SK-N-MC (cell line): ENCODE data around the gene NAA60.

Experiments used
- DNase-seq: peaks from one replicate; pipeline ENCODE4 v3.0.0-alpha.2; 2011; ENCODE audit warnings: low read depth, low spot score
- H3K27ac ChIP-seq: fragments of 200-600 bp; sonication (generic); 2 replicates; pipeline ENCODE4 v1.5.1; 2016; ENCODE audit warnings: mixed run types
- H3K36me3 ChIP-seq: fragments of 200-600 bp; sonication (generic); 2 replicates; pipeline ENCODE4 v1.6.1; 2017; ENCODE audit warnings: antibody characterized with exemption, low read length, mixed read lengths; ENCODE audit not compliant: insufficient read depth
- H3K4me3 ChIP-seq: fragments of 200-600 bp; sonication (generic); 2 replicates; pipeline ENCODE4 v1.5.1; 2016
- H3K9ac ChIP-seq: fragments of 200-600 bp; sonication (generic); 2 replicates; pipeline ENCODE4 v1.8.0; 2017; ENCODE audit warnings: mixed run types, mixed read lengths; ENCODE audit not compliant: insufficient read length
- H3K9me3 ChIP-seq: fragments of 200-600 bp; sonication (generic); 2 replicates; pipeline ENCODE4 v1.6.1; 2017; ENCODE audit warnings: low read depth, mild to moderate bottlenecking, antibody characterized with exemption, low read length, moderate library complexity, mixed read lengths
- EZH2 ChIP-seq: fragments of 200-600 bp; sonication (generic); IDR thresholded peaks from one replicate; pipeline ENCODE4 v1.6.1; 2017; ENCODE audit warnings: antibody characterized with exemption
- FOXP2 ChIP-seq: optimal IDR thresholded peaks from 2 replicates; pipeline ENCODE3; 2011; ENCODE audit warnings: mild to moderate bottlenecking, moderate library complexity; ENCODE audit not compliant: insufficient read depth; ENCODE audit errors: extremely low read length, control extremely low read depth
- POLR2AphosphoS5 ChIP-seq: IDR thresholded peaks from 2 replicates; pipeline ENCODE4 v1.6.1; 2012; ENCODE audit warnings: mild to moderate bottlenecking, low read depth, low read length, borderline replicate concordance

The NAA60 gene

DNA sequence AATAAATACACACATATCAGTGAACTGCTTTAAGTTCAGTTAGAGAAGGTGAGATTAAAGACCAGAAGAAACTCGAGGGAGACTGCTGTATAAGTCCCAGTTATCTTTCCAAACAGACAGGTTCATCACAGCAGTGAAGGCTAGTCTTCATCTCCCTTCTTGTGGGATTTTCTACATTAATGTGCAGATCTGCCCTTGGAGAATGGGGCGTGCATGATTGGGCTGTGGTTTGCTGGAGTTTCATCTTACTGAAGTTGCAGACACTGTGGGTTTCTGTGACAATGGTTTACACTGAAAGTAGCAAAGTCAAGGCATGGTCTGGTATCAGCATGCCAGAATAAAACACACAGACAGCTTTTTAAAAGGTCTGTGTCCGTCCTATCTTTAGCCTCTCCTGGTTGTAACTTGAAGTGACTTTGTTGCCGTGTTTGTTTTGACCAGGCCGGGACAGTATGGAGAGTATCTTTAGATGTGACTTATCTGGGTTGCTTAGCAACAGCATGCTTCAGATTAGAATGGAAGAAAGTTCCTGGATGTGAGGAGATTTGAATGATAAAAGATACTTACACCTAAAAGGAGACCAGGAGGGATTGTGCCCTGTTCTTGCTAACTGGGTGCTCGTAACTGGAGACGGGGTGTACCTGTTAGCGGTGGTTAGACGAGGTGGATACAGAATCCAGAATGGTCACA is 16.1 kb downstream of the NAA60 start:
- Histone ChIP-seq H3K36me3 (0 out of 2 replicates have a peak, but pooled peaks cover 3% of the 10 kb centered on the region), H3K27ac (peak overlapping the region; percentile 9; the same call in 1 of the 2 replicates)
- DNase-seq = no peak

GRCh38 chr16:3460121-3460520 is 16.6 kb downstream of the NAA60 start:
- Histone ChIP-seq H3K9me3 (no peaks in the 10 kb centered on the region), H3K4me3 (no peak overlapping the region), H3K9ac (no peak overlapping the region), H3K27ac (no peak overlapping the region), H3K36me3 (0 out of 2 replicates have a peak, but pooled peaks cover 3% of the 10 kb centered on the region)
- no peak for DNase-seq
- TF ChIP-seq POLR2AphosphoS5 = no peak

More for the DNA sequence above, 16.1 kb downstream of the NAA60 start:
- TF ChIP-seq EZH2 (no peak), POLR2AphosphoS5 (no peak), FOXP2 (no peak)
- Histone ChIP-seq H3K9ac (peak overlapping the region; percentile 89), H3K9me3 (no peaks in the 10 kb centered on the region), H3K4me3 (peak overlapping the region; percentile 85)

DNA sequence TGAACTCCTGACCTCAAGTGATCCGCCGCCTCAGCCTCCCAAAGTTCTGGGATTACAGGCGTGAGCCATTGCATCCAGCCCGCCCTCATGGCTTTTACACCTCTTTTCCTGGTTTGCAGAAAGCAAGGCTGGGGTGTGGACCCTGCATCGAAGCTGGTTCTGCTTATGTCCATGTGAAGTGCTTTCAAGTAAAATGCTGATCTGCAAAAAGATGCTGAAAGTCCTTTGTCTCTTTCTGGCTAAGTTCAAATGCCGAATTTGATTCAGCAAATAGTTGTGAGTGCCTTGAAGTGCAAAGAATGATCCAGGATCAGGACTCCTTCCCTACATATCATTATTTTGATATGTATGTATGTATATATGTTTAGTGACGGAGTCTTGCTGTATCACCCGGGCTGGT is 17.1 kb downstream of the NAA60 start:
- DNase-seq = no peak
- Histone ChIP-seq H3K4me3 (no peak overlapping the region), H3K27ac (no peak overlapping the region), H3K9ac (no peak overlapping the region), H3K36me3 (0 out of 2 replicates have a peak, but pooled peaks cover 3% of the 10 kb centered on the region), H3K9me3 (no peaks in the 10 kb centered on the region)
- no peak for TF ChIP-seq FOXP2
- no peak for TF ChIP-seq EZH2
- TF ChIP-seq POLR2AphosphoS5 = no peak

DNA sequence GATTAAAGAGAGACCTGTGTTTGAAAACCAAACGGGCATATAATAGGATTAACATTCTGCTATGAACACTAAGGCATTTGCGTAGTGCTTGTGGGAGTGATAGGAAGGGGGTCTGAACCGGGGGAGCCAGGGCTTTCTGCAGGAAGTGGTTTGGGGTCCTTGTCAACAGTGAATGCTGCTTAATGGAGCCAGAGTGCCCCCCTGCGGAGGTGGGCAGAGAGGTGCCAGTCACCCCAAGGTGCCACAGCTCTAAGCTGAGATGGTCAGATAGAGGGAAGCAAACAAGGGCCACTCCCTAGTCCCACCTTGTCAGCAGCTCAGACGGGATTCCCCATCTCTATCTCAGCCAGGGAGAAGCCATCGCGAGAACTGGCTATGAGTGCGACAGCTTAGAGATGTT is 17.7 kb downstream of the NAA60 start:
- Histone ChIP-seq H3K9me3 (no peaks in the 10 kb centered on the region), H3K27ac (no peak overlapping the region), H3K9ac (no peak overlapping the region), H3K4me3 (no peak overlapping the region), H3K36me3 (peaks cover 6% of the 10 kb centered on the region; the same call in 1 of the 2 replicates)
- TF ChIP-seq FOXP2 = no peak
- TF ChIP-seq POLR2AphosphoS5 = no peak
- no peak for TF ChIP-seq EZH2
- no peak for DNase-seq

- H3K9me3 ChIP-seq = no peaks in the 10 kb centered on the region
- TF ChIP-seq FOXP2 = no peak
- TF ChIP-seq POLR2AphosphoS5 = no peak
- TF ChIP-seq EZH2 = no peak
These were observed 21.8 kb downstream of the NAA60 start for GRCh38 chr16:3465301-3465700.

DNA sequence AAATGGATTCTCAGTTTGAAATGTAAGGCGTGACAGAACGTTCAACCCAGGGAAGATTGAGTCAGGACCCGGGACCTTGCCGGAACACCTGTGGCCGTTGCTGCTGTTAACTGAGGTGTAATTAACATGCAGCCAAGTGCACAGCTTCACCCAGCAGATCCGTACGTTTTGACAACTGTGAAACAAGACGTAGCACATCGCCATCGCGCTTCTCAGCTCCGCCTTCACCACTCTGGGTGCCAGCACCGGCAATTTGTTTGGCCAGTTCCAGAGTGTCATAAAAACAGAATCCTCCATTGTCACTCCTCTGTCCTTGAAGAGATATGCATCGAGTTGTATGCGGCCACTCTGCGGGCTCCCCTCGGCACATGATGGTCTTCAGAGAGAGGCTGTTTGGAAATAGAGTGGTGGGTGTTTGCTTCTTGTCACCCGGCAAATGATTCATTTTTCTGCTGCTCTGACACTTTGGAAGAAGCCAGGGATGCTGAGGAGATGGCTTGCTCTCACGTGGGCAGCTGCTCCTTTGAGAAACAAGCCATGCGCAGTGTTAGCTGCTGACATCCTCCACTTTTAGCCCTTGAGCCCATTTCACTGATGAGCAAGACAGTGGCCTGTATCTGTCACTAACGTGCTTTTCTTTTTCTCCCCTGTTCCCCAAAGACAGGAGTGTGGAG is 22.6 kb downstream of the NAA60 start:
- Histone ChIP-seq H3K9me3 (no peaks in the 10 kb centered on the region), H3K36me3 (peaks cover 3% of the 10 kb centered on the region; the same call in 1 of the 2 replicates), H3K27ac (no peak overlapping the region), H3K9ac (no peak overlapping the region), H3K4me3 (no peak overlapping the region)
- no peak for TF ChIP-seq FOXP2
- TF ChIP-seq POLR2AphosphoS5 = no peak
- TF ChIP-seq EZH2 = no peak
- no peak for DNase-seq

More at GRCh38 chr16:3465301-3465700, 21.8 kb downstream of the NAA60 start:
- peaks cover 6% of the 10 kb centered on the region; the same call in 1 of the 2 replicates for H3K36me3 ChIP-seq
- DNase-seq = no peak
- H3K9ac ChIP-seq = no peak overlapping the region
- no peak overlapping the region for H3K27ac ChIP-seq
- no peak overlapping the region for H3K4me3 ChIP-seq

DNA sequence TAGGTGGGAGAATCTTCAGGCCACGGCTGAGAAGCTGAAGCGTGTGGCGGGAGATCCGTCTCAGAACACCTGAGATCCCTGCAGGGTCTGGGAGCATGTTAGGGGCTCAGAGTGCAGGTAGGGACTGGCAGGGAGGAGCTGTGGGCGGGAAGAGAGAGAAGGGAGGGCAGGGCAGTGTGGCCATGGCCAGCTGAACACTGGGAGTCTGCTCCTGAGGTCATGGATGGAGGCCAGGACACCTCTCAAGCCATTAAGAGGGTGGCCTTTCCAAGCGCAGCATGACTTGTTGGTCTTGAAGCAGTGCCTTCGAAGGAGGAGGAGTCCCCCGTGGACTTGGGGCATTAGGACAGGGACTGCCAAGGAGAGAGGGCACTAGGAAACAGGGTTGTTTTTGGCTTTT is 23.7 kb downstream of the NAA60 start:
- H3K9ac ChIP-seq = no peak overlapping the region
- DNase-seq = no peak
- peaks cover 3% of the 10 kb centered on the region; the same call in 1 of the 2 replicates for H3K36me3 ChIP-seq
- TF ChIP-seq EZH2 = no peak
- TF ChIP-seq FOXP2 = no peak
- no peak for TF ChIP-seq POLR2AphosphoS5
- H3K9me3 ChIP-seq = no peaks in the 10 kb centered on the region
- no peak overlapping the region for H3K4me3 ChIP-seq
- H3K27ac ChIP-seq = no peak overlapping the region

GRCh38 chr16:3467921-3468320 is 24.4 kb downstream of the NAA60 start:
- Histone ChIP-seq H3K27ac (no peak overlapping the region), H3K9ac (no peak overlapping the region), H3K4me3 (no peak overlapping the region), H3K36me3 (peaks cover 3% of the 10 kb centered on the region; the same call in 1 of the 2 replicates), H3K9me3 (no peaks in the 10 kb centered on the region)
- TF ChIP-seq EZH2 = no peak
- no peak for TF ChIP-seq FOXP2
- TF ChIP-seq POLR2AphosphoS5 = no peak
- no peak for DNase-seq

GRCh38 chr16:3468501-3468900 is 25.0 kb downstream of the NAA60 start:
- Histone ChIP-seq H3K36me3 (peaks cover 3% of the 10 kb centered on the region; the same call in 1 of the 2 replicates), H3K4me3 (no peak overlapping the region), H3K27ac (no peak overlapping the region), H3K9ac (no peak overlapping the region), H3K9me3 (no peaks in the 10 kb centered on the region)
- DNase-seq = no peak
- TF ChIP-seq EZH2 (no peak), POLR2AphosphoS5 (no peak), FOXP2 (no peak)
